GM21717 (cell line): ENCODE data around the gene SGMS1.
A peak's percentile ranks its signal among the peaks of the same experiment; 100 is the strongest.
"Not testable (repeated sequence)": the region's sequence is repeated elsewhere in the genome, so short reads cannot be mapped to it uniquely, and the experiment has no call there.

ENCODE experiments used
- ATAC-seq: cut with Tn5 transposase; IDR thresholded peaks from one replicate; pipeline ENCODE4 v1.9.1; 2021; ENCODE audit warnings: mild to moderate bottlenecking, moderate library complexity; ENCODE audit not compliant: unreplicated experiment

The SGMS1 gene

GRCh38 chr10:50387732-50388073 lies 236.1 kb downstream of the SGMS1 start:
- ATAC-seq = peak; percentile 55

- ATAC-seq = no peak
These were observed 236.6 kb downstream of the SGMS1 start for GRCh38 chr10:50387007-50387731.

- no peak for ATAC-seq
These were observed 238.1 kb downstream of the SGMS1 start for GRCh38 chr10:50385624-50386023.

GRCh38 chr10:50384898-50385297 lies 238.9 kb downstream of the SGMS1 start:
- no peak for ATAC-seq

- ATAC-seq = no peak
These were observed 239.5 kb downstream of the SGMS1 start for GRCh38 chr10:50384238-50384637.

GRCh38 chr10:50382576-50383023 lies 241.2 kb downstream of the SGMS1 start:
- no peak for ATAC-seq

- no peak for ATAC-seq
These were observed 242.1 kb downstream of the SGMS1 start for GRCh38 chr10:50381642-50382041.

GRCh38 chr10:50379616-50380015 lies 244.1 kb downstream of the SGMS1 start:
- no peak for ATAC-seq

GRCh38 chr10:50375745-50376144 lies 248.0 kb downstream of the SGMS1 start:
- ATAC-seq = no peak

- ATAC-seq = no peak
These were observed 248.7 kb downstream of the SGMS1 start for GRCh38 chr10:50375051-50375452.

- ATAC-seq = no peak
These were observed 249.8 kb downstream of the SGMS1 start for GRCh38 chr10:50373821-50374501.

GRCh38 chr10:50369931-50370330 lies 253.8 kb downstream of the SGMS1 start:
- ATAC-seq = no peak

GRCh38 chr10:50367732-50368131 lies 256.0 kb downstream of the SGMS1 start:
- ATAC-seq = no peak

GRCh38 chr10:50366421-50366820 lies 257.3 kb downstream of the SGMS1 start:
- ATAC-seq = not testable (repeated sequence)

- not testable (repeated sequence) for ATAC-seq
These were observed 259.0 kb downstream of the SGMS1 start for GRCh38 chr10:50364730-50365129.

- peak; percentile 81 for ATAC-seq
These were observed 261.1 kb downstream of the SGMS1 start for GRCh38 chr10:50362547-50363125.

- ATAC-seq = no peak
These were observed 261.8 kb downstream of the SGMS1 start for GRCh38 chr10:50361946-50362345.

- no peak for ATAC-seq
These were observed 263.5 kb downstream of the SGMS1 start for GRCh38 chr10:50360077-50360850.

- no peak for ATAC-seq
These were observed 264.6 kb downstream of the SGMS1 start for GRCh38 chr10:50358925-50359687.

GRCh38 chr10:50358411-50358810 lies 265.3 kb downstream of the SGMS1 start:
- no peak for ATAC-seq

GRCh38 chr10:50356481-50356832 lies 267.3 kb downstream of the SGMS1 start:
- ATAC-seq = not testable (repeated sequence)
